Spleen (tissue), 11 donors: ENCODE data around the gene SPINK8. TPM values are rescaled to one million over a fixed set of nuclear protein-coding genes. Genes with fewer than 3 reads are reported as not detected.

ENCODE experiments used
- DNase-seq: peaks from one replicate; pipeline ENCODE4 v3.0.0-alpha.2; 2020
- H3K27ac ChIP-seq, 8 donors: fragments of 200-600 bp; sonication (generic) in 7 of 8; 1 replicate in 4 of 8; 2 replicates in 4 of 8; pipeline versions ENCODE4 v1.5.0 to v1.8.0; 2016 to 2021; ENCODE audit warnings: inconsistent platforms in 4 of 8, mild to moderate bottlenecking in 4 of 8, moderate library complexity in 1 of 8
- H3K27me3 ChIP-seq, 7 donors: fragments of 200-600 bp; sonication (generic) in 6 of 7; replicated peaks in 1 of 7; 1 replicate in 4 of 7; 2 replicates in 3 of 7; pipeline versions ENCODE4 v1.5.0 to v1.8.0; 2016 to 2021; ENCODE audit warnings: inconsistent platforms in 3 of 7, mild to moderate bottlenecking in 1 of 7
- H3K36me3 ChIP-seq, 6 donors: fragments of 200-600 bp; sonication (generic) in 5 of 6; 1 replicate in 4 of 6; 2 replicates in 2 of 6; pipeline versions ENCODE4 v1.5.0 to v1.8.0; 2016 to 2021; ENCODE audit warnings: inconsistent platforms in 2 of 6
- H3K4me1 ChIP-seq, 6 donors: fragments of 200-600 bp; sonication (generic) in 5 of 6; 1 replicate in 3 of 6; 2 replicates in 3 of 6; pipeline versions ENCODE4 v1.5.0 to v1.8.0; 2016 to 2021; ENCODE audit warnings: inconsistent platforms in 3 of 6
- H3K4me3 ChIP-seq, 8 donors: fragments of 200-600 bp; sonication (generic) in 7 of 8; 1 replicate in 4 of 8; 2 replicates in 4 of 8; pipeline versions ENCODE4 v1.5.0 to v1.8.0; 2016 to 2021; ENCODE audit warnings: inconsistent platforms in 4 of 8, mild to moderate bottlenecking in 4 of 8, moderate library complexity in 2 of 8
- H3K9me3 ChIP-seq, 8 donors: fragments of 200-600 bp; sonication (generic) in 7 of 8; 1 replicate in 4 of 8; 2 replicates in 4 of 8; pipeline versions ENCODE4 v1.5.0 to v1.8.0; 2016 to 2021; ENCODE audit warnings: inconsistent platforms in 4 of 8
- CTCF ChIP-seq, 11 experiments: fragments of 200-600 bp in 7 of 11; fragments of 450-650 bp in 4 of 11; sonication (generic) in 4 of 11; IDR thresholded peaks in 8 of 11; conservative IDR thresholded peaks in 3 of 11; 1 replicate in 7 of 11; 2 replicates in 4 of 11; pipeline versions ENCODE4 v1.4.0 to v1.8.0; 2016 to 2021; ENCODE audit warnings: antibody characterized with exemption in 11 of 11, inconsistent platforms in 4 of 11, mild to moderate bottlenecking in 1 of 11
- POLR2A ChIP-seq, 3 donors: fragments of 450-650 bp; IDR thresholded peaks; one replicate each; pipeline ENCODE4 v1.5.1; 2017; ENCODE audit warnings: antibody characterized with exemption in 3 of 3, mild to moderate bottlenecking in 1 of 3
- POLR2AphosphoS5 ChIP-seq, 3 donors: sonication (generic); formaldehyde crosslinking; IDR thresholded peaks; one replicate each; pipeline ENCODE4 v1.5.1; 2017; ENCODE audit warnings: antibody characterized with exemption in 3 of 3
- WGBS, 5 donors: extraction: QIAGEN DNeasy Blood & Tissue Kit in 3 of 5; methylation state at CpG; one replicate each; pipeline versions ENCODE4 v1.1.5 to v1.1.7; 2013 to 2018; 5-methylcytosine and 5-hydroxymethylcytosine counted together
- intact Hi-C: fragments of 100-400 bp; cut with DNase I; formaldehyde crosslinking; loops from one replicate; pipeline ENCODE4 v1.15.0; 2023; ENCODE audit warnings: low total_unique reads
- microRNA-seq, 3 donors: library from miRNA; unstranded; fragments of <30 nt; microRNA quantifications; one replicate each; pipeline versions ENCODE4 to v1.1.0, GENCODE V29; 2019 to 2020
- polyA plus RNA-seq, 3 donors: library from polyadenylated mRNA; stranded (reverse); fragments of 200-250 nt; gene quantifications; one replicate each; pipeline ENCODE4 v1.2.1, GENCODE V29; 2013
- small RNA-seq, 4 donors: library from RNA; depleted of rRNA; stranded (forward); fragments of <200 nt; gene quantifications; one replicate each; pipeline ENCODE3, GENCODE V24; 2016
- total RNA-seq, 7 donors: library from RNA; depleted of rRNA in 3 of 7; stranded (reverse); fragments of >200 nt in 3 of 7; fragmentation: NEBNext Ultra II Directional in 4 of 7; extraction: Animal tissue kit (Norgen Biotek cat#: 25700) in 4 of 7; gene quantifications; one replicate each; pipeline versions ENCODE4 v1.1.0 to v1.2.1, GENCODE V29; 2016 to 2021
- donor health status: healthy with polysubstance abuse.
- donor health status: DM: no; HTN: no; CAD: no; lungs with moderate emphysema.
- donor health status: DM: no; HTN: no; CAD: no.
- donor health status: Bipolar disorder and iron deficiency.
- donor health status: healthy.
- donor health status: DM: no; HTN: no; CAD: no.
- donor health status: DM: yes; HTN: yes; CAD: no.

SPINK8 gene
- total and polyA plus RNA-seq, 10 donors: 0.35 to 6.1 (median 0.52) TPM; not detected in 7

GRCh38 chr3:48267782-48268181 is 65.7 kb downstream of the SPINK8 start:
- no peak overlapping the region for H3K4me3 ChIP-seq
- no peak for DNase-seq
- H3K9me3 ChIP-seq: peaks cover 0 to 5% (median 0%) of the 10 kb centered on the region in 8 donors
- H3K4me1 ChIP-seq: peaks cover 0 to 23% (median 10%) of the 10 kb centered on the region in 6 donors
- TF ChIP-seq POLR2A (IDR thresholded peaks at IDR 0.05): no peak
- TF ChIP-seq POLR2AphosphoS5 (IDR thresholded peaks at IDR 0.05): no peak
- TF ChIP-seq CTCF (IDR thresholded peaks at IDR 0.05 in 8 of 11, conservative IDR thresholded peaks at IDR 0.05 in 3 of 11): no peak
- H3K27me3 ChIP-seq: no peaks in the 10 kb centered on the region
- H3K36me3 ChIP-seq: peaks cover 0 to 90% (median 43%) of the 10 kb centered on the region in 6 donors
- 47 to 68% (median 59%) methylated on average over 2 of the region's 2 CpGs for WGBS, 5 donors
- intact Hi-C loops: no loop called here
- peak overlapping the region in 5 of 8 donors; percentile 28 to 55 (median 46) for H3K27ac ChIP-seq

DNA sequence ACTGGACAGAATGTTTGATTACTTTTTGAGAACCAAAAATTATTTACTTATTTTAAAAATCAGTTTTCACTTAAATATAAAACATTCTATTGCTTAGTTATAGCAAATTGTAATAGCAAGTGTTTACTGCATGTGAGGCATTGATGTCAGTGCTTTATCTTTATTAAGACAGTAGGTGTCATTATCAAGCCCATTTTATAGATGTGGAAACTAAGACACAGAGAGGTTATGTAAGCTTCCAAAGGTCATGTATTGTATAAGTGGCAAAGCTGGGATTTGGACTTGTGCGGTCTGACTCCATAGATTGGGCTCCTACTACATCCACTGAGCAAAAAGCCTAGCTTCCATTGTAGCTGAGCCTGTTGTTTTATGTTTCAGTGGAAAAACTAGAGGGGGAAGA is 74.9 kb downstream of the SPINK8 start:
- Histone ChIP-seq H3K9me3 (peaks cover 0 to 10% (median 0%) of the 10 kb centered on the region in 8 donors), H3K27me3 (no peaks in the 10 kb centered on the region), H3K36me3 (peaks cover 0 to 95% (median 38%) of the 10 kb centered on the region in 6 donors), H3K4me3 (no peak overlapping the region), H3K4me1 (no peaks in the 10 kb centered on the region), H3K27ac (no peak overlapping the region)
- intact Hi-C loops: no loop called here
- DNase-seq: no peak
- no peak for TF ChIP-seq POLR2AphosphoS5 (IDR thresholded peaks at IDR 0.05)
- no peak for TF ChIP-seq CTCF (IDR thresholded peaks at IDR 0.05 in 8 of 11, conservative IDR thresholded peaks at IDR 0.05 in 3 of 11)
- TF ChIP-seq POLR2A (IDR thresholded peaks at IDR 0.05): no peak
- WGBS, 5 donors: 88 to 100% (median 94%) methylated on average over 1 of the region's 1 CpG

Small RNA genes within 50 kb of the gene (microRNA-seq; reads per million reads assigned to microRNA genes)
- 0.85 to 5.8 (median 5.6) reads per million in 3 donors for gene MIR2115

Small RNA genes within 50 kb of the gene (small RNA-seq; reads per million reads assigned to genes)
- gene MIR2115 (0.56 to 1.7 (median 0.91) reads per million in 4 donors), gene RF00019 (0 reads per million in 4 donors), gene RN7SL321P (0 reads per million in 4 donors)

Other genes with a start within 250 kb of the SPINK8 start
- gene CDC25A, start 145.2 kb downstream of the SPINK8 start, total RNA-seq: 1 to 10 TPM; 1.7 to 8.1 (median 3.6) TPM
- 1 to 10 TPM in 2 of 3 donors, under 1 TPM in 1; 0.65 to 2.3 (median 1.8) TPM for gene CDC25A, start 145.2 kb downstream of the SPINK8 start, polyA plus RNA-seq
- 10 to 100 TPM in 3 of 7 donors, 1 to 10 TPM in 4; 1.5 to 98.9 (median 7.3) TPM for gene CAMP, start 110.2 kb downstream of the SPINK8 start, total RNA-seq
- 10 to 100 TPM; 14.1 to 26.1 (median 25.2) TPM for gene CAMP, start 110.2 kb downstream of the SPINK8 start, polyA plus RNA-seq
- 10 to 100 TPM; 20.1 to 56.5 (median 46.0) TPM for gene ZNF589, start 92.6 kb downstream of the SPINK8 start, total RNA-seq
- gene ZNF589, start 92.6 kb downstream of the SPINK8 start, polyA plus RNA-seq: 10 to 100 TPM; 14.4 to 36.8 (median 24.5) TPM
- gene NME6, start 32.3 kb downstream of the SPINK8 start, total RNA-seq: 10 to 100 TPM; 23.5 to 46.4 (median 29.3) TPM
- 10 to 100 TPM; 13.0 to 16.4 (median 15.0) TPM for gene NME6, start 32.3 kb downstream of the SPINK8 start, polyA plus RNA-seq
- gene FBXW12, start 38.6 kb upstream of the SPINK8 start, total RNA-seq: under 1 TPM in 2 of 7 donors, not detected in 5; 0.33 to 0.42 TPM
- gene FBXW12, start 38.6 kb upstream of the SPINK8 start, polyA plus RNA-seq: not detected
- 10 to 100 TPM; 31.8 to 95.9 (median 58.2) TPM for gene PLXNB1, start 96.4 kb upstream of the SPINK8 start, total RNA-seq
- gene PLXNB1, start 96.4 kb upstream of the SPINK8 start, polyA plus RNA-seq: 10 to 100 TPM; 12.3 to 58.3 (median 35.8) TPM
- 10 to 100 TPM in 6 of 7 donors, 1 to 10 TPM in 1; 8.4 to 22.2 (median 18.7) TPM for gene CCDC51, start 106.5 kb upstream of the SPINK8 start, total RNA-seq
- 10 to 100 TPM; 10.2 to 15.8 (median 12.4) TPM for gene CCDC51, start 106.5 kb upstream of the SPINK8 start, polyA plus RNA-seq
- 100 to 1,000 TPM; 145 to 258 (median 170) TPM for gene TMA7, start 106.6 kb upstream of the SPINK8 start, total RNA-seq
- gene TMA7, start 106.6 kb upstream of the SPINK8 start, polyA plus RNA-seq: 100 to 1,000 TPM; 606 to 753 (median 701) TPM
- 10 to 100 TPM in 1 of 7 donors, 1 to 10 TPM in 6; 6.4 to 10.0 (median 7.0) TPM for gene ATRIP, start 113.1 kb upstream of the SPINK8 start, total RNA-seq
- gene ATRIP, start 113.1 kb upstream of the SPINK8 start, polyA plus RNA-seq: 1 to 10 TPM; 5.2 to 5.7 (median 5.2) TPM
- gene SHISA5, start 170.5 kb upstream of the SPINK8 start, total RNA-seq: 100 to 1,000 TPM; 154 to 227 (median 182) TPM
- gene SHISA5, start 170.5 kb upstream of the SPINK8 start, polyA plus RNA-seq: 100 to 1,000 TPM in 1 of 3 donors, 10 to 100 TPM in 2; 80.2 to 132 (median 85.6) TPM
- 10 to 100 TPM; 11.0 to 43.1 (median 22.8) TPM for gene PFKFB4, start 223.1 kb upstream of the SPINK8 start, total RNA-seq
- 1 to 10 TPM; 2.0 to 4.8 (median 3.8) TPM for gene PFKFB4, start 223.1 kb upstream of the SPINK8 start, polyA plus RNA-seq
- under 1 TPM in 5 of 7 donors, not detected in 2; 0.20 to 0.60 (median 0.51) TPM for gene UCN2, start 230.1 kb upstream of the SPINK8 start, total RNA-seq
- under 1 TPM; 0.21 to 0.61 (median 0.45) TPM for gene UCN2, start 230.1 kb upstream of the SPINK8 start, polyA plus RNA-seq